GM11168 (cell line): ENCODE measurements around the gene FEM1B.

Experiments
- in situ Hi-C: fragments of 300-500 bp; cut with MboI; formaldehyde crosslinking; loops from one replicate; pipeline ENCODE4 v1.12.0; 2022; ENCODE audit warnings: low sequenced_read_pairs; ENCODE audit not compliant: unreplicated experiment

FEM1B gene

GRCh38 chr15:68339481-68339880 is 61.9 kb downstream of the FEM1B start:
- in situ Hi-C loops, result no loop called here

- in situ Hi-C loops, result no loop called here
Measured at GRCh38 chr15:68340726-68341671, 63.5 kb downstream of the FEM1B start.

DNA sequence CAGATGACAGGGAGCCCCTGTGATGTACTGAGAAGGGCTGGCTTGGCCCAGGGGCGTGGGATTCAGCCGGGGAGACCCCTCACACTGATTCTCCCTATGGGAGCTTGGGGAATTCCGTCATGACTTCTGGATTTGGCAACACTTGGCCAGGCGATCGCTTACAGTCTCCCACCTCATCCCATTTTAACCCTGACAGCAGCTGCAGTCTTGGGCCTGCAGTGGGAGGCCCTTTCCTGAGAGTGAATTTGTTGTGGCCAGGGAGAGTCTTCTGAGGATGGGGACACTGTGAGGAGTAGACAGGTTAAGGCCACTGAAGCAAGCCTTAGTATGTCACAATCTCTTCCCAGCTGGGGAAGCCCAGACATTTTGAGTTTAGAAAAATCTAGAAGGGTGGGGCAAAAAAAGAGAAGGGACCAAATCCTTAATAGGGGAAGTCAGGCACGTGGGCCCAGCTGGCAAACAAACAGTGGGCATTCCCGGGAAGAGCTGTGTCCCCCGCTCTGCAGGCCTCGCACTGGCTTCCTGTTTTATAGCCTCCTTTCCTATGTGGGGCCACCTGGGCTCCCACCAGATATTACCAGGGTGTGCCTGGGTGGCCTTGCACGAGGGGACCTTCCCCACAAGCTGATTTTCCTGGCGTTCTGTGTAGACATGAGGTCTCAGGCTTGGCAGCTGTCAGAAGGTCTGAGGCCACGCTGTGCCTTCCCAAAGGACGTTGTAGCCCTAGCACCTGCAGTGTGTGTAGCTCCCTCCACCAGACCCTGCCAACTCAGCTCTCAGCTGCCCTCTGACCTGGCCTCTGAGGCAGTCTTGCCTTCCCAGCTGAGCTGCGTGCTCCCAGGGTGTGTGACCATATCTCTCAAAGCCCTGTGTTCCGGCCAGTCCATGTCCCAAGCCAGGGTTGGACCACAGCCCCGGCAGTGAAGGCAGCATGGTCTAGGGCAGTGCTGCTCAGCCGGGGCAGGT is 64.5 kb downstream of the FEM1B start:
- in situ Hi-C loops, result no loop called here

- in situ Hi-C loops, result no loop called here
Measured at GRCh38 chr15:68343579-68344225, 66.2 kb downstream of the FEM1B start.

- in situ Hi-C loops, result no loop called here
Measured at GRCh38 chr15:68344600-68344999, 67.1 kb downstream of the FEM1B start.
